GM13977 (cell line): Measurements from ENCODE around the gene FAR1.

Experiments used
- DNase-seq: peaks from one replicate; pipeline ENCODE4 v3.0.0; 2012; ENCODE audit warnings: low spot score
- CTCF ChIP-seq: IDR thresholded peaks from 2 replicates; pipeline ENCODE4 v1.5.1; 2012; ENCODE audit warnings: mild to moderate bottlenecking, control low read depth; ENCODE audit not compliant: insufficient read depth; ENCODE audit errors: extremely low read depth, missing control alignments
- in situ Hi-C: fragments of 300-500 bp; cut with MboI; formaldehyde crosslinking; loops from one replicate; pipeline ENCODE4 v1.12.0; 2022; ENCODE audit warnings: low sequenced_read_pairs, low pct_unique_long_range_greater_than_20kb, mixed read lengths, inconsistent platforms; ENCODE audit not compliant: unreplicated experiment

FAR1 gene

GRCh38 chr11:13760115-13760514 is 91.6 kb downstream of the FAR1 start:
- no peak for TF ChIP-seq CTCF
- in situ Hi-C loops = loop anchor here (25.0 kb wide), 1 partner anchor 502 kb away; no protein-coding TSS in a partner anchor
- no peak for DNase-seq

- in situ Hi-C loops = loop anchor here (25.0 kb wide), 1 partner anchor 501 kb away; no protein-coding TSS in a partner anchor
- no peak for TF ChIP-seq CTCF
- DNase-seq = no peak
These were observed 92.8 kb downstream of the FAR1 start for GRCh38 chr11:13761250-13761649.

- in situ Hi-C loops = loop anchor here (25.0 kb wide), 1 partner anchor 501 kb away; no protein-coding TSS in a partner anchor
- no peak for TF ChIP-seq CTCF
- DNase-seq = no peak
These were observed 93.2 kb downstream of the FAR1 start for GRCh38 chr11:13761716-13762115.

GRCh38 chr11:13762718-13763117 is 94.2 kb downstream of the FAR1 start:
- in situ Hi-C loops = loop anchor here (25.0 kb wide), 1 partner anchor 500 kb away; no protein-coding TSS in a partner anchor
- no peak for DNase-seq
- no peak for TF ChIP-seq CTCF

GRCh38 chr11:13763341-13763740 is 94.9 kb downstream of the FAR1 start:
- in situ Hi-C loops = loop anchor here (25.0 kb wide), 1 partner anchor 499 kb away; no protein-coding TSS in a partner anchor
- DNase-seq = no peak
- no peak for TF ChIP-seq CTCF

DNA sequence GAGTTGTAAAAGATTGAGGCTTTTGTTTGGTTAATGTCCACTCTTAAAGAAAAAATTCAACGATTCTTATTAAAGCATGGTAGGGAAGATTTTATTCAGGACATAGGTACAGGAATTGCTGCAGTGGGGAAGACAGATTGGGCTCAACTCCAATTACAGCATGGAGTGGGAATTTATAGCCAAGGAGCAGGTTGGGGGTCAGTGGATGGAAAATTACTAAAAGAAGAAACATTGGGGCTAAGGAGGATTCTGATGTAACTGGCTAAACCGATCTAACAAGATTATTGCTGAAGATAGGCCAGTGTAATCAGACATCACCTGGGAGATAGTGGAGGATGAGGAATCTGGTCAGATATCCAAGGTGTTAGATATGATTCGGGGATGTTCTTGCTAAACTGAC is 97.4 kb downstream of the FAR1 start:
- in situ Hi-C loops = loop anchor here (25.0 kb wide), 1 partner anchor 496 kb away; no protein-coding TSS in a partner anchor
- no peak for TF ChIP-seq CTCF

More for the DNA sequence above, 97.4 kb downstream of the FAR1 start:
- no peak for DNase-seq
